Midbrain (tissue), 1 donor: ENCODE measurements around the gene MCF2.

ENCODE experiments used
- DNase-seq: peaks from one replicate; lab custom pipeline; 2025; lab: John Stamatoyannopoulos, UW

MCF2 gene

GRCh38 chrX:139600105-139600504, 107.9 kb downstream of the MCF2 start:
- DNase-seq = no peak

GRCh38 chrX:139596068-139596467, 111.9 kb downstream of the MCF2 start:
- no peak for DNase-seq

- DNase-seq = no peak
These were observed 122.4 kb downstream of the MCF2 start for GRCh38 chrX:139585613-139586012.

DNA sequence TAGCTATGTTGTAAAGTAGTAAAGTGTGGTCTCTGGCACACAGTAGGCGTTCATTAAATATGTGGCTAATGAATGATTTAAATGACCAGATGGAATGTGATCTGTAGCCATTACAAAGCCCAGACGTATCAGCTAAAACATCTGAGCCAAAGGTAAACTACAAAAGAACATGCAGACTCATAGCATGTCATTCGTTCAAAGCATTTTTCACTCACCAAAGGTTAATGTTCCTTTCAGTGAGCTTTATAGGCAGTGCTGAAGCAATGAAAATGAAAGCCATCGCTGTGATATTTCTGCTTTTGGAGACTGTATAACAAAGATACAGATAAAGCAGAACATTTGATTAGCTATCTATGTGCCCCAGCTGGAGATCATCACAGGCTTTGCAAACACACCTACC, 126.9 kb downstream of the MCF2 start:
- no peak for DNase-seq

GRCh38 chrX:139566981-139567380, 141.0 kb downstream of the MCF2 start:
- DNase-seq = no peak

DNA sequence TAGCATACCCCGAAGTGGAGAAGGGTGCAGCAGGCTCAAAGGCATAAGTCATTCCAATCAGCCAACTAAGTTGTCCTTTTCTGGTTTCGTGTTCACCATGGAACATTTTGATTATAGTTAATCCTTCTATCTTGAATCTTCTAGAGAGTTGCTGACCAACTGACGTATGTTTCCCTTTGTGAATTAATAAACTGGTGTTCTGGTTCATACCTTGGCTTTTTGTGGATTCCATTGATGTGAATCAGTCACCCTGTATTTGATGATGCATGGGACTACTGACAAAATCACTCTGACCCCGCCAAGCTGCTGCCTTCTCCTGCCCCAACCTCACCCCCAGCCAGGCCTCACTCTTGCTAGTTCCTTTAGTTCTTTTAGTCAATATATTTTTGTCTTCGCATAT, 144.7 kb downstream of the MCF2 start:
- DNase-seq = no peak

DNA sequence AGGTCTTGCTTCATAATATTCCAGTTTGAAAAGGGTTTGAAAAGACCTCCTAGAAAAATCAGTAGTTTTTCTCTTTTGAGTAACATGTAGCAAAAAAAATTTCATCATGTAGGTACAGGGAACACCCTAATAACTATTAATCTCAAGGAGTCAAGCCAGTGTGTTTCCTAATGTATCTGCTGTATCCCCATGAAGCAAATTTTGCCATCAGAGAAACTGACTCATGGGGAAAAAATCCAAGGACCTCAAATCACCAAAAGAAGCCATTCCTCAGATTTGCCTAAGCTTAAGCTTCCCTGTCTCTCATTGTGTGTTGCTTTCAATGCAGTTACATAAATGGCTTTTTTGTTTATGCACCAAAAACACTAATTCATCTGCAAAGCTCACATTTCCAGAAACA, 147.7 kb downstream of the MCF2 start:
- DNase-seq = no peak

DNA sequence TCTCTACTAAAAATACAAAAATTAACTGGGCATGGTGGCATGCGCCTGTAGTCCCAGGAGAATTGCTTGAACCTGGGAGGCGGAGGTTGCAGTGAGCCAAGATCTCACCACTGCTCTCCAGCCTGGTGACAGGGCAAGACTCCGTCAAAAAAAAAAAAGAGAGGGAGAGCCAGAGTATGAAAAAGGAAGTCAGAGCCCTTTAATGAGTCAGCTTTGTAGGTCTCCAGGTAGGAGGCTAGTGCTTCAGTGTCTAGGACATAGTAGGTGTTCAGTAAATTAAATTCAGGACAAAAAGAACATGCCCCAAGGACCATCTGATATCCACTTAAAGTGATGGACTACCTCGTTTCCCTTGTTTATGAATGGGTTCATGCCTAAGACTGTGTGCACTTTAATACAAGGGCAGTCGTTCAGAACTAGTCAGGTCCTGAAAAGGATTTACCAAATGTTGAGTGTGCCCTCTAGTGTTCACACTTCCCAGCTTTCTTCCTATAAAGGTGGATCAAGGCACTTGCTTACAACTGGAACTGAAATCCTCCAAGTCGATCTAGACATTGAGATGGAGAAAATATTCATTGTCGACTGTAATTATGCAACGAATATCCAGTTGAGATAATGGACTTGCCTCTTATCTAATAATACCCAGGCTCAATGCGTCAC, 148.5 kb downstream of the MCF2 start:
- peak; percentile 31 for DNase-seq

DNA sequence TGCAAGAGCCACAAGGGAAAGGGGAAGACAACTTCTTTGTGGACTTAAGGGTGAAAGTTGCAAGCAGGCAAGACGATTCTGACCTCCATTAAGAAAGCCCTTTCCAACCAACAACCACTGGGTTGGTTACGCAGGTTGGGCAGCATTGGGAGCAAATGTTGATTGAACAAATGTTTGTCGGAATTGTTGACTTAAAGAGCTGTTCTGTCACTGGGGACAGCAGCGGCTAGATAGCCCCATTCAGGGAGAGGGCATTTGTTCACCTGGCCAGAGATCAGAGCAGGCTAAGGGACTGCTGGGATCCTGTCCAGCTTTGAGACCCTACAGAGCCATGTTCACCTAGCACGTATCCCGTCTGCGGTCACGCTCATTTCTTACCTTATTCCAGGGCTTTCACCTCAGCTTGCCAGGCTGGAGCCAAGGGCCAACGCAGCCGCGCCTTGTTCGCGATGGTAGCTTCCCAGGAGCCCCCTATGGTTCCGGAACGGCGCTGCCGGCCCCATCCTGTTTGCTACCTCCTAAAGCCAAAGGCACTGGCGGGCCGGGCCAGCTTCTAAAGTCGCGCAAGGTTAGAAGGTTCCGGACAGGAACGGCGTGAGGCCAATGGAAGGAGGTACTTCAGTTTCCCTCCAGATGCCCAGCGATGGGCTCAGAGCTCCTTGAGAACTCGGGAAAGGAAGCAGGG, 152.8 kb downstream of the MCF2 start:
- no peak for DNase-seq

GRCh38 chrX:139554376-139554775, 153.6 kb downstream of the MCF2 start:
- DNase-seq = no peak

- DNase-seq = no peak
These were observed 163.4 kb downstream of the MCF2 start for GRCh38 chrX:139544591-139544990.

DNA sequence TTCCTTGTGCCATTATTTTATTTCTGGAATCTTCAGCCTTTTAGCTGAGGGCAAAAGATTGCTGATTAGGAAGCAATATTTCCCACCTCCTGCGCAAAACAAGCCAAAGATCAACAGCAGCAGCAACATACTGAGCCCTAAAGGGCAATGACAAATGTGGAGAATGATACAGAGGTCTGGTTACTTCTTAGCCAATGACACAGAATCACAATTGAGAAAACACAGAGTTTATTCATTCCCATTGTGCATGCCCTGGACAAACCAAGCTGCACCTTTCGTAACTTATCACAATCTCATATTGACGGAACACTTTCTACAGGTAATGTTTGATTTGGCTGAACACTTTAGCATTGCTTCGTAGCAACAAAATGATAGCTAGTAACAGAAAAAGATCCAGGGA, 164.0 kb downstream of the MCF2 start:
- no peak for DNase-seq

DNA sequence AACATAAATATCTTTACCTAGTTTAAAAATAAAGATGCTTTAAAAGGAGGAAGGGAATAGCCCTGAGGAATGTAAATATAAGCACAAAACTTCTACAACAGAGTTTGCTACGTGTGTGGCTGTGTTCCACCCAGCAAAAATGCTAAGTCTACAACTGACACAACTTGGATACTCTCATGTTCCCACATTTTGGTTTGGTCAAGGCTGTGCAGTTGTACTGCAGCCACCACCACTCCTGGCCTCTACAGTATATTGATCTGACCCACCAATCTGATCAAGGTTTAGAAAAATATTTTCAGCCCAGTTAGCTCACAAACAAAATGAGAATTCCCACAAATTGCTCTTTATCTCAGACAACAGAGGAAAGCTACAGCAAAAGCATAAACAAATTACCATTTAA, 165.3 kb downstream of the MCF2 start:
- no peak for DNase-seq

- DNase-seq = no peak
These were observed 168.8 kb downstream of the MCF2 start for GRCh38 chrX:139538907-139539790.

DNA sequence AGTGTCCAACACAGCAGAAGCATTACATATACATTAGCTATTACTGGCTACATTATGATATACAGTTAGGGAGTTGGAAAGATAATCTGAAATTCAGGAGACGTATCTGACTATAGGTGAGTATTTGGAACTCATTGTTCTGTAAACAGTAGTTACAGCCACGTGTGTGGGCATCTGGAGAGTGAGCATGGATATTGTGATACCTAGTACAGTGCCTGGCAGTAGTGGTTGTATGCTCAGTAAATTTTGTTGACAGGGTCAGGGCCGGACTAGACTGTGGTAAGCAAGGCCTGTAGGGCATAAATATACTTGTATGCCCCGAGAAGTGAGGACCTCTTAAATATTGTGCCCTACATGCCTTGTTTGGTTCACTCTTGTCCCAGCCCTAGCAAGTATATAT, 174.5 kb downstream of the MCF2 start:
- DNase-seq = no peak

GRCh38 chrX:139532834-139533233, 175.1 kb downstream of the MCF2 start:
- DNase-seq = no peak
